HG03354 (cell line): ENCODE measurements around the gene BMPR2.
"Not testable (repeated sequence)": the region's sequence is repeated elsewhere in the genome, so short reads cannot be mapped to it uniquely, and the experiment has no call there.

Experiments
- ATAC-seq: cut with Tn5 transposase; IDR thresholded peaks from one replicate; pipeline ENCODE4 v1.9.1; 2021; ENCODE audit warnings: mild to moderate bottlenecking; ENCODE audit not compliant: unreplicated experiment, poor library complexity, severe bottlenecking

Gene BMPR2

GRCh38 chr2:202440117-202440516 lies 64.0 kb downstream of the BMPR2 start:
- ATAC-seq: not testable (repeated sequence)

- ATAC-seq: no peak
Measured at GRCh38 chr2:202442882-202443281, 66.8 kb downstream of the BMPR2 start.

GRCh38 chr2:202444000-202444399 lies 67.9 kb downstream of the BMPR2 start:
- ATAC-seq: no peak

GRCh38 chr2:202449344-202449743 lies 73.2 kb downstream of the BMPR2 start:
- no peak for ATAC-seq

DNA sequence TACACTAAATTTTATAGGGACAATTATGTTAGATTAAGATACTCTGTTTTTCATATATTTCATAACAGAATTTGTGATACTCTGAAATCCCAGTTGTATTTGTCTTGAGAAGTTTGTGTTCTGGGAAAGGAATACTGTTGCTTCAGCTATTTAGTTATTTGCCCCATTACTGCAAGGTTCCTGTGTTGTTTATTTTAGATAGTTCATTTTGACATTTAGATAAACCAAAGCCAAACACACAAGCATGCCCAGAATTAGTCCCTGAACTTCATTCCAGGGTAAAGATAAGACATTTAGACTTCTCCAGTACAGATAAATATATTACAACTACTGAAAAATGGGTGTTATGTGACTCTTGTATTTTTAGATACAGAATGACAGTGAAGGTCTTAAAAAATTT lies 74.7 kb downstream of the BMPR2 start:
- ATAC-seq: no peak

DNA sequence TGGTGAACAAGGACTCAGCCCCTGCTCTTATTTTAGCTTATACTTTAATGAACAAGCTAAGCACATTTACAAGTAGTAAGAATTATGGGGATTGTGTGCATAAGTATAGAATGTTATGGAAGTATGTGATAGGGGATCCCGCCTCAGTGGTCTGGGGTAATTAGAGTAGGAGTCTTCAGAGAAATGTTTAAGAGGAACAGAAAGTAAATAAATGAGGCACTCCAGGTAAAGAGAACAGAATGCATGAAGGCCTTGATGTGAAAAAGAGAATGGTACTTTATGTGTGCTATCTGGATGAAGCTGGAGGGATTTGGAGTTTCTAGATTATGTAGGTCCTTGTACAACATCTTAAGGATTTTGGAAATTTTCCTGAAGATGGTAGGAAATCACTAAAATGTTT lies 76.6 kb downstream of the BMPR2 start:
- ATAC-seq: no peak

DNA sequence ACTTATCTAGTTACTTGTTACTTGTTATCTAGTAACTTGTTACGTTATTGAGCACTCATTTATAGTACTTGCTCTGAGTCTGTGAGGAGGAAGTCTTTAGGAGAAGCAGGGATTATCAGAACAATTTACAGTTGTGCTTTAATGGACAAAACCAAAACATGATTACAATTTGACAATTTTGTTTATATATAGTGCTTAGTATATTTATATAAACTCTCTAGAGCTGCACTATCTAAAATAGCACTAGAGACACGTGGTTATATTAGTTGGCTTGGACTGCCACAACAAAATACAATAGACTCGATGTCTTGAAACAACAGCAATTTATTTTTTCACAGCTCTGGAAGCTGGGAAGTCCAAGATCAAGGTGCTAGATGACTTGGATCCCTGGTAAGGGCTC lies 78.4 kb downstream of the BMPR2 start:
- ATAC-seq: no peak

DNA sequence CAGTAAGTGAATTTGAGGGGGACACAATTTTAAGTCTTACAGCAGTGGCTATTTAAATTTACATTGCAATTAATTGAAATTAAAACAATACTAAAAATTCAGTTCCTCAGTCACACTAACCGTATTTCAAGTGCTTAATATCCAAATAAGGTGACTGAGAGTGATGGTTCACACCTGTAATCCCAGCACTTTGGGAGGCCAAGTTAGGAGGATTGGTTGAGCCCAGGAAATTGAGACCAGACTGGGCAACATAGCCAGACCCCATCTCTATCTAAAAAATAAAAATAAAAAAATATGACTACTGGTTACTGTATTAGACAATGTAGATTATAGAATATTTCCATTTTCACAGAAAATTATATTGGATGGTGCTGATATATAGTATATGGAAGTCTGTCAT lies 79.0 kb downstream of the BMPR2 start:
- no peak for ATAC-seq

DNA sequence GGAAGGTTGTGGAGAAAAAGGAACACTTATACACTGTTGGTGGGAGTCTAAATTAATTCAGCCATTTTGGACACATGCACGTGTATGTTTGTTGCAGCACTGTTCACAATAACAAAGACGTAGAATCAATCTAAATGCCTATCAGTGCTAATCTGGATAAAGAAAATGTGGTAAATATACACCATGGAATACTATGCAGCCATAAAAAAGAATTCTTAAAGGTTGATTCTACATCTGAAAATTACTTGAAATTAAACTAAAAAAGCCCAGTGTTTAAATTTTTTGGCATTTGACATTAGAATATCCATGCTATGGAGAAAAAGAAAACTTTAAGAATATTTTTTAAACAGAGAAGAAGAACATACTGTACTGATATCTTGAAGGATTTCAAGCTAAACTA lies 84.0 kb downstream of the BMPR2 start:
- ATAC-seq: no peak

GRCh38 chr2:202479090-202479489 lies 103.0 kb downstream of the BMPR2 start:
- ATAC-seq: no peak

- no peak for ATAC-seq
Measured at GRCh38 chr2:202479610-202480009, 103.5 kb downstream of the BMPR2 start.

DNA sequence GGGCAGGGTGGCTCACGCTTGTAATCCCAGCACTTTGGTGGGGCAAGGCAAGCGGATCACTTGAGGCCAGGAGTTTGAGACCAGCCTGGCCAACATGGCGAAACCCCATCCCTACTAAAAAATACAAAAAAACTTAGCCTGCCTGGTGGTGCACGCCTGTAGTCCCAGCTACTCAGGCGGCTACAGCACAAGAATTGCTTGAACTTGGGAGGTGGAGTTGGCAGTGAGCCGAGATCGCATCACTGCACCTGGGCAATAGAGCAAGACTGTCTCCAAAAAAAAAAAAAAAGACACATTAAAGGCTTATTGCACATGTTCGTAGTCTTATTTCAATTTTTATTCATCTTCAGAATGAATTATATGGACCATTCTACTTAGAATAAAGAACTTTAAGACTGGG lies 110.2 kb downstream of the BMPR2 start:
- ATAC-seq: no peak

GRCh38 chr2:202488671-202489070 lies 112.5 kb downstream of the BMPR2 start:
- ATAC-seq: no peak

DNA sequence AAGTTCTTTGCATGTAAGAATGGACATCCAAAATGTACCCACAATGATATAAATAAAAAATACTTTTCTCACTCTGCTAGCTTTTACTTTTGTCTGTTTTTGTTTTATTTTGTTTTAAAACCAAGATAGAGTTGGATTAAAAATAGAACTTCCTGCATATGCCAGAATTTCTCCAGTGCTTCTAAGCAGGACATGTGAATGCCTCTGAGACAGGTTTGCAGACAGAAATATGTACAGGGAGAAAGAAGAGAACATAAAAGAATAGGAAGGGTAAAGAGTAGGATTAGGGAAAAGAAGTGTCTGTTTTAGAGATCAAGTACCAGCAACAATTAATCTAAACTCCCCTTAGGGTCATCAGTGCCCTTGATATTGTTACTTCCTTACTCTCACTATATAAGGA lies 114.4 kb downstream of the BMPR2 start:
- ATAC-seq: no peak

- no peak for ATAC-seq
Measured at GRCh38 chr2:202491514-202491913, 115.4 kb downstream of the BMPR2 start.

GRCh38 chr2:202494300-202495229 lies 118.4 kb downstream of the BMPR2 start:
- no peak for ATAC-seq

- no peak for ATAC-seq
Measured at GRCh38 chr2:202495230-202495604, 119.1 kb downstream of the BMPR2 start.

DNA sequence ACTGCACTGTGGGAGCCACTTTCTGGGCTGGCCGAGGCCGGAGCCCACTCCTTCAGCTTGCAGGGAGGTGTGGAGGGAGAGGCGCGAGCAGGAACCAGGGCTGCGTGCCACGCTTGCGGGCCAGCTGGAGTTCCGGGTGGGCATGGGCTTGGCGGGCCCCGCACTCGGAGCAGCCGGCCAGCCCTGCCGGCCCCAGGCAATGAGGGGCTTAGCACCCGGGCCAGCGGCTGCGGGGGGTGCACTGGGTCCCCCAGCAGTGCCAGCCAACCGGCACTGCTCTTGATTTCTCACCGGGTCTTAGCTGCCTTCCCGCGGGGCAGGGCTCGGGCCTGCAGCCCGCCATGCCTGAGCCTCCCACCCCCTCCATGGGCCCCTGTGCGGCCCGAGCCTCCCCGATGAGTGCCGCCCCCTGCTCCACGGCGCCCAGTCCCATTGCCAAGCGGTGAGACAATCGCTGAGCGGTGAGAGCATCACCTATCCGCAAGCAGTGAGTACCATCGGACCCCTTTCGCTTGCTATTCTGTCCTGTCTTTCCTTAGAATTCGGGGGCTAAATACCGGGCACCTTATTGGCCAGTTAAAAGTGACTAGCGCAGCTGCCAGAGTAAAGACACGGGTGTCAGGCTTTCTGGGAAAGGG lies 120.8 kb downstream of the BMPR2 start:
- ATAC-seq: not testable (repeated sequence)

GRCh38 chr2:202497473-202497866 lies 121.3 kb downstream of the BMPR2 start:
- ATAC-seq: not testable (repeated sequence)

- not testable (repeated sequence) for ATAC-seq
Measured at GRCh38 chr2:202499841-202500240, 123.7 kb downstream of the BMPR2 start.

DNA sequence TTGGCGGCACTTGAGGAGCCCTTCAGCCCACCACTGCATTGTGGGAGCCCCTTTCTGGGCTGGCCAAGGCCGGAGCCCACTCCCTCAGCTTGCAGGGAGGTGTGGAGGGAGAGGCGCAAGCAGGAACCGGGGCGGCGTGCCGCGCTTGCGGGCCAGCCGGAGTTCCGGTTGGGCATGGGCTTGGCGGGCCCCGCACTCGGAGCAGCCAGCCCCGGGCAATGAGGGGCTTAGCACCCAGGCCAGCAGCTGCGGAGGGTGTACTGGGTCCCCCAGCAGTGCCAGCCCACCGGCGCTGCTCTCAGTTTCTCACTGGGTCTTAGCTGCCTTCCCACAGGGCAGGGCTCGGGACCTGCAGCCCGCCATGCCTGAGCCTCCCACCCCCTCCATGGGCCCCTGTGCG lies 127.1 kb downstream of the BMPR2 start:
- not testable (repeated sequence) for ATAC-seq
